HG03196 (cell line): Measurements from ENCODE around the gene GON4L.
"Not testable (repeated sequence)": the region's sequence is repeated elsewhere in the genome, so short reads cannot be mapped to it uniquely, and the experiment has no call there.

Source experiments
- ATAC-seq: cut with Tn5 transposase; IDR thresholded peaks from one replicate; pipeline ENCODE4 v1.9.1; 2021; ENCODE audit not compliant: unreplicated experiment

GON4L gene

GRCh38 chr1:155872527-155872926 lies 15.5 kb upstream of the GON4L start:
- ATAC-seq = no peak

GRCh38 chr1:155871390-155871789 lies 14.4 kb upstream of the GON4L start:
- ATAC-seq = no peak

GRCh38 chr1:155867766-155868165 lies 10.8 kb upstream of the GON4L start:
- no peak for ATAC-seq

- no peak for ATAC-seq
Observed at GRCh38 chr1:155864393-155864792, 7.4 kb upstream of the GON4L start.

GRCh38 chr1:155861896-155862295 lies 4.9 kb upstream of the GON4L start:
- no peak for ATAC-seq

GRCh38 chr1:155860970-155861510 lies 4.0 kb upstream of the GON4L start:
- ATAC-seq = no peak

- ATAC-seq = no peak
Observed at GRCh38 chr1:155859881-155860871, 3.2 kb upstream of the GON4L start.

- peak; percentile 57 for ATAC-seq
Observed at GRCh38 chr1:155859234-155859829, 2.3 kb upstream of the GON4L start, which contains the start of gene SYT11. TSS of gene SYT11 (plus strand) at chr1:155859567. CDS start at chr1:155859762, 195 bp downstream.

- ATAC-seq = no peak
Observed at GRCh38 chr1:155858800-155859233, 1.8 kb upstream of the GON4L start.

- no peak for ATAC-seq
Observed at GRCh38 chr1:155856257-155856974, 598 bp downstream of the GON4L start.

GRCh38 chr1:155850345-155850744 lies 6.7 kb downstream of the GON4L start:
- no peak for ATAC-seq

GRCh38 chr1:155847823-155848529 lies 9.0 kb downstream of the GON4L start:
- ATAC-seq = no peak

- ATAC-seq = no peak
Observed at GRCh38 chr1:155844860-155845421, 12.1 kb downstream of the GON4L start.

GRCh38 chr1:155840386-155840785 lies 16.6 kb downstream of the GON4L start:
- ATAC-seq = no peak

GRCh38 chr1:155835548-155835947 lies 21.5 kb downstream of the GON4L start:
- ATAC-seq = no peak

GRCh38 chr1:155834927-155835399 lies 22.1 kb downstream of the GON4L start:
- not testable (repeated sequence) for ATAC-seq

- no peak for ATAC-seq
Observed at GRCh38 chr1:155834296-155834926, 22.6 kb downstream of the GON4L start.

GRCh38 chr1:155833665-155834295 lies 23.2 kb downstream of the GON4L start:
- ATAC-seq = no peak
